ENCODE measurements around the gene SDK1.
A peak's percentile ranks its signal among the peaks of the same experiment; 100 is the strongest.
"Not testable (repeated sequence)": the region's sequence is repeated elsewhere in the genome, so short reads cannot be mapped to it uniquely, and the experiment has no call there.

SDK1 gene

DNA sequence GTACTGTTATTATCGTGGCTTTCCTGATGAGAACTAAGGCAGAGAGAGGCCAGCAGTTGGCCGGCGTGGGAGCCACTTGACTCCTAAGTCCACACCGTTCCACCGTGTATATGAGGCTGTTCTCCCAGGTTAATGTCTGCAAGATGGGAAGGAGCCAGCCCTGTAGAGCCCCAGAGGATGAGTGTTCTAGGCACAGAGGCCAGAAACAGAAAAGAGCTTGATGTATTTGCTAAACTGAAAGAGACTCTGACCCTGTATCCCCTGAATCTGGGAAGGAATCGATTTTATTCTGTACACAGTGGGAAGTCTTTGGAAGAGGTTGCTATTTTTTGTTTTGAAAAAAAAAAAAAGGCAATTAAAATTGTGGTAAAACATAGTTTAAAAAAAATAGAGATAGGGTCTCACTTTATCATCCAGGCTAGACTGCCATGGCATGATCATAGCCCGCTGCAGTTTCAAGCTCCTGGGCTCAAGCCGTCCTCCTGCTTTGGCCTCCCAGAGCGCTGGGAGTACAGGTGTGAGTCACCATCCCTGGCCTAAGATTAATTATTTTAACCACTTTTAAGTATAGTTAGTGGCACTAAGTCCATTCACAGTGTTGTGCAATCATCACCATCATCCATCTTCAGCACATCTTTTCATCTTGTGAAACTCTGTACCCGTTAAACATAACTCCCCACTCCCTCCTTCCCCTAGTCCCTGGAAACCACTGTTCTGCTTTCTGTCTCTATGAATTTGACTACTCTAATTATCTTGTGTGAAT is 348.8 kb downstream of the SDK1 start:
- no peak for DNase-seq (ENCODE audit: low read depth in 3 of 3)

DNA sequence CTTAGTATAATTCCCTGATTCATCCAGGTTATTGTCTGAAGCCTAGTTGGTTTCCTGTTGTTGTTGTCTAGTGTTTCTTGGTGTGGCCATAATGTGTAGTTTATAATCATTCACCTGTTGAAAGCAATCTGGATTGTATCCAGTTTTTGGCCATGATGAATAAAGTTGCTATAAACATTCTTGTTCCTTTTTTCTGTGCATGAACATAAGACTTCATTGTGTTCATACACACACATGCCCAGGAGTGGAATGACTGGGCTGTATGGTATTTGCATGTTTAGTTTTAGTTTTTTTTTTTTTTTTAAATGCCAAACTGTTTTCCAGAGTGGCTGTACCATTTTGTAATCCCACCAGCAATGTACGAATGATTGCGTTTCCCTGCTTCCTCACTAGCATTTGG is 349.8 kb downstream of the SDK1 start:
- no peak for DNase-seq (ENCODE audit: low read depth in 3 of 3)

DNA sequence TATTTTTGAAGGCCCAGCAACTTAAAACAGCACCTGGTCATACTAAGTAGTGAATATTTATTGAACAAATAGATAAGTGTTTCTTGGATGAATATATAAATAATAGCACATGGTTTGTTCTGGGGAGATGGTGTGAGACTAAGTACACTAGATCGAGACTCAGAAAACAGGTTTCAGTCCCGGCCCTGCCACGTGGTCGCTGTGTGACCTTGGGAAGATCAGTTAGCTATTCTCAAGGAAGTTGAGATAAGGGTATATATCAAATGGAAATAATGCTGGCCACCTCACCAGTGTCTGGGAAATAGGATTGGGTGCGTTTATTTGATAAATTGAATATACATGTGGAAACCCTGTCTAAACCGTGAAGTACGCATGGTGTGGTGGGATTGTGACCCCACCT is 354.6 kb downstream of the SDK1 start:
- no peak for DNase-seq (ENCODE audit: low read depth in 3 of 3)

DNA sequence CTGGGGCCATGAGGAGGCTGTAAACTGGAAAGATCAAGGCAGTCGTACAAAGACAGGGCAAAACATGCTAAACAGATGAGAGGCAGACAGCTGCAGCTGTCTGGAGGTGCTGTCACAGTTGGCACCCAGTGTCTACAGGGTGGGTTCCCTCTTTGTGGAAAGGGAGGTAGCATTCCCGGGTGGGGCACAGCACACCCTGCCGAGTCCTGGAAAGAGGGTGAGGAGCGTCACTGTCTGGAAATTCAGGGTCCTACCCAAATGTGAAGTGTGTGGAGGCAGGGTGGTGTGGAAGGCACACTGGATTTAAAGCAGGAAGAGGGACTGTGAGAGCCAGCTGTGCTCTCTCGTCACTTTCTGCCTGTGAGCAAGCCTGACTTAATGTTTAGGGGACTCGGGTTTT is 356.2 kb downstream of the SDK1 start:
- no peak for DNase-seq (ENCODE audit: low read depth in 3 of 3)

DNA sequence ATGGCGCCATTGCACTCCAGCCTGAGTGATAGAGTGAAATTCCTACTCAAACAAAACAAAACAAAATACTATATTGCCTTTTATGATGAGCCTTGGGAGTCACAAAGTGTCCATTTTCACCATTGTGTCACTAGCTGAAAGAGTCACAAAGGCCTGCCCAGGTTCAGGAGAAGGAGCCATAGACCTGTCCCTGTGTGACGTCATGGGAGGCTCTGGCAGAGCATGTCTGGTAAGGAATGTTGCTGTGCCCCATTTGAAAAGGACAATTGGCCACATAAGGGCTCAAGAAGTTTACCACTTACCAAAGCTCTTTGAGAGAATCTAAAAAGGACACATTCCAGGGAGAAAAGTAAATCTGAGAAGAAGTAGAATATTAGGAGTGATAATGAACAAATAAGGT is 367.7 kb downstream of the SDK1 start:
- no peak for DNase-seq (ENCODE audit: low read depth in 3 of 3)

DNA sequence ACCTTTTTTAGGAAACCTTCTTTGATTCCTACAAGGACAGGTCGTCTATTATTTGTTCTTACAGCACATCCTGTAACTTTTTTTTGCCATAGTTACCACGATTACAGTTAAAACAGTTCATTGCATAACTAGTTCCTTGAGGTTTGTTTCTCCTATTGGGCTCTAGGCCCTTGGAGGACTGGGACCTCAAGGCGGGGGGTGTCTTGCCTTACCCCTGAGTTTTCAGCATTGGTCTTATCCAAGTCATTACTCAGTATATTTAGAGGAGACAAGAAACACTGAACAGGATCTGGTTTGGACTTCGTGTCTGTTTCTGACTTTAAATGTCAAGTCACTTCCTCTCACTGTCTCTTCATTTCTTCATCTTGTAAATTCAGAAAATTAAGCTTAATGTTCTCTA is 369.8 kb downstream of the SDK1 start:
- DNase-seq (ENCODE audit: low read depth in 3 of 3): no peak

DNA sequence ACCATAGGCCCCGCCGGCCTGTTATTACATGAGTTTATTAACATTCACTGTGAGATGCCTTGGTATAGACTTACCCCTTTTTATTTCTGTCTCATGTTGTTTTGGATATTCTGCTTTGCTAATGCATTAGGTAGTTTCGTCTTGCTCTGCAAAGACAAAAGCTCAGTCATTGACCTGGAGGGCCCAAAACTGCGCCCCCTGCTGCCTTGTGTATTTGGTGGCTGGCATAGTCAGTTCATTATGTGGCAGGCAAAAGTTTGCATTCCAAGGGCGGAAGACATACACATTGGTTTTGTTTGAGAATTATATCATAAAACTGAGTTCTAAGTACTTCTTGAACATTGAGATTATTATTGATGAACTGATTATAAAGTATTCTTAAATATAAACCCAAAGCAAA is 372.5 kb downstream of the SDK1 start:
- DNase-seq (ENCODE audit: low read depth in 3 of 3): peak; percentile 14 to 21 (median 19)

DNA sequence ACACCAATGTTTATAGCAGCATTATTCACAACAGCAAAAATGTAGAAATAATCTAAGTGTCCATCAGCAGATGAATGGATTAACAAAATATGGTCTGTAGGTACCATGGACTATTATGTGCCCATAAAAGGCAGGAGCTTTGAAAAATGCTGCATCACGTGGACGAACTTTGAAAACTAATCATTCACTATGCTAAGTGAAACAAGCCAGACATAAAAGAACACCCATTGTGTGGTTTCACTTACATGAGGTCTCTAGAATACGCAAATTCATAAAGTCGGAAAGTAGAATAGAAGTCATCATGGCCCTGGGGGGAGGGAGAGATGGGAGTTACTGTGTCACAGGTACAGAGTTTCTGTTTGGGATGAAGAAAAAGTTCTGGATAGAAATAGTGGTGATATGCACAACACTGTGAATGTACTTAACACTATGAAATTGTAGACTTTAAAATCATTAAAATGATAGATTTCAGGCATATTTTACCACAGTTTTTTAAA is 377.3 kb downstream of the SDK1 start:
- DNase-seq (ENCODE audit: low read depth in 3 of 3): no peak

DNA sequence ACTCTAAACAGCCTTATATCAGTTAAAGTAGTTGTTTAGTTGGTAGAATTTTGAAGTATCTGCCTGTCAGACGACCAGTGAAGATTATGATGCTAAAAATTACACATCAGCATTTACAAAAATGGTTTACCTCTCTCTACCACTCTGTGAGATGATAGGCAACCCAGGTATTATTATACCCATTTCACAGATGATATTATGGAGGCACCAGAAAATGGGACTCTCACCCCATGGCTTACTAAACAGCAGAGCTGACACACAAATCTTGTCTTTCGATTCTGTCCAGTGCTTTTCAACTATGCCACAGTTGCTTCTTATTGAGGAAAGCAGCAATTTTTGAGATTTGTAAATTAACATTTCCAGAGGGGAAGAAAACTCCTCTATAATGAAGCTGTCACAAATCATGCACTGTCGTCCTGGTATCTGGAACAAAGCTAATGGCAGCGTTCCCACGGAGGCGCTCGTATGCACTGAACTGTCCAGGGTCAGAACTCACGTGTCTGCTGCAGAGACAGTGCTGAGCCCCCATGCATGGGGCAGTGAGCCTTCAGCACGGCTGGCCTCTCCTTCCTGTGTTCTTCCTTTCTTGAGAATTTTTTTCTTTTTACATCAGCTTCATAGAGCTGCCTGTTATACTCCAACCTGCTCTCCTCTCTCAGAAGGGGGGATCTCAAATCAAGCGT is 381.1 kb downstream of the SDK1 start:
- no peak for DNase-seq (ENCODE audit: low read depth in 3 of 3)

DNA sequence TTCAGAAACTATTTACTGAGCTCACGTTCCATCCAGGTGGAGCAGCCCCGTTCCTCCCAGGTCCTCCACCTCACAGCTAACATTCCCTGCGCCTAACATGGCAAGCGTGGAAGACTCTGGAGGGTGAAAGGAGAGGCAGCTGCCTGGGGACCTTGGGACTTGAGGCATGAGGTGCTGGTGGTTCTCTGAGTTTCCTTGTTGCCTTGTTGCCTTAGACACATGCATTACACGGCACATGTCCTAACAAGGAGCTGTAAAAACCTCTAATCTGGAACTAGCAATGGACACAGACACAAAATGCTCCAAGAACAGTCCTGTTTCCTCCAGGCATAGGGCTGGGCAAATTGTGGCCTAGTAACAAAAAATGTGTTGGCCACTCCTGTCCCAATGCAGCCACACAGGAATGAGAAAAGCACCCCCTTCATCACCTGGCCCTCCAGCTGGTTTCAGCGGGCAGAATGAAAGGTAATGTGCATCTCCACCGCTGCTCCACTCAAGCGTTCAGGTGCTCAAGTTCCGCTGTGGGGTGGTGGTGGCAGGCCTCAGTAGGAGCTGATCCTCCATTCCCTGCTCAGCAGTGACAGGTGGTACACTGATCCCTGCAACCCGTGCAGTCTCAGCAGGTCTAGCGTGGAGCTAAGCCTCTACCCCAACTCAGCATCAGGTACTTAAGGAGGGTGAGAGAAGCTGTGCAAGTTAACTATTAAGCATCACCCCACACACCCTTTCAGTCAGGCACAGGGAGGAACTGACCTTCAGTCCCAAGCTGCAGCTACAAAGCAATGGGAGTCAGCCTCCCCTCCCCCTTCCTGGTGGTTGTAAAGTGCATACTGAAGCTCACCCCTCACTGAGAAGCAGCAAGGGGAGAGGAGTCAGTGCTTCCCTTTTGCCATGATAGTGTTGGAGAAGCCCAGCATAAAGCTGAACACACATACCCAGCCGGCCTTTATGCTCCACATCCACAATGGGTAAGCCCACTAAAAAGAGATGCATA is 382.8 kb downstream of the SDK1 start:
- no peak for DNase-seq (ENCODE audit: low read depth in 3 of 3)

DNA sequence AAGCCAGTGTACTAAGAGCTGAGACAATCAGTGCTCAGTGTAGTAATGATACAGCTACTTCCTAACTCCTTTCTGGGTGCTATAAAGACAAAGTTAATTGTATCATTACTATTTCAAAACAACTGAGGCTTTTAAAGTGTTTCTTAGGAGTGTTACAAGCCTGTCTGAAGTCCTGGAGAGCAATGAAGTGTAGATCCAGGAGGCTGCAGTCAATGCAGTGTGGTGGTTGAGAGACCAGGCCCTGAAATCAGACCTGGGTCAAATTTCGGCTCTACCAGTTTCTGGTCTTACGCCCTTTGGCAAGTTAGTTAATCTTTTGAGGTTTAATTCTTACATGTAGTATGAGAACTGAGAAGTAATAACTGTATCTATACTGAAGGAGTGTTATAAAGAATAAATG is 387.0 kb downstream of the SDK1 start:
- no peak for DNase-seq (ENCODE audit: low read depth in 3 of 3)

DNA sequence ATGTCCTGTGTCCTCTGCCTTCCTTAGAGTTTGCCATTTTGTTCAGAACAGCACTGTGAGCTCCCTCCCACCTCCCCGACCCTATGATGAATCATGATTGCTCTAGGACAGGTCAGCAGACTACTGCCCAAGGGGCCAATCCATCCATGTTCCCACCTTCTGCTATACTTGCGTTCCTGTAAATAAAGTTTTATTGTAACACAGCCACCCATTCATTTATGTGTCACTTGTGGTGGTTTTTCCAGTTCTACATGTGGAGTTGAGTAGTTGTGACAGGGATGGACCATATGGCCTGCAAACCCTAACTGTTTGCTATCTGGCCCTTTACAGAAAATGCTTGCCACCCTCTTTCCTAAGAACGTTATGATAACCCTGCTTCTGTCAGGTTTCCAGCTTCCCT is 387.8 kb downstream of the SDK1 start:
- no peak for DNase-seq (ENCODE audit: low read depth in 3 of 3)

DNA sequence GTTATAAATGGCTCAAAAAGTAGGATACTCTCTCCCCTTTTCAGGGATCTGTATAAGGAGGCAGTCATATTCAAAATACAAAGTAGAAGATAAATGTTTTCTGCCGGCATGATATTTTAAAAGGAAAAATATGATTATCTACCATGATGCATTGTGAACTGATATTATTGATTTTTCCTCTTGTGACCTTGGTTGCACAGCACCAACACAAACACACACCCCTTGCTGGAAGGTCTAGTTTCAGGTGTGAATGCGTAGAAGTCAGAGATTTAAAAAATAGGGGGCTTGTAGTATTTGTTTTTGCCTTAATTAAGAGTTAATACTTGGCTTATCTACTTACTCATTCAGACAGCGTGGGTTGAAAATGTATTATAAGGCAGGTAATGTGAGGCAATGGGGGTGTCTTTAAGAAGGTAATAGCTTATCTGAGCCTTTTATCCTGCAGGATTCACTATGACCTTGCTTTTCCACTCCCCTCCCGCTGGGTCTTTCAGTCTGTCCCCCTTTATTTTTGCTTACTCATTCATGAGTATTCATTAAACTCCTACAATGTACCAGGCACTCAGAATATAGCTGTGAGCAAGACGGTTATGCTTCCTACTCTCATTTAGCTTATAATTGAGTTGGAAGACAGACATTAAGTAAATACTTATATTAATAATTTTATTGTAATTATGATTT is 390.6 kb downstream of the SDK1 start:
- DNase-seq (ENCODE audit: low read depth in 3 of 3): no peak

DNA sequence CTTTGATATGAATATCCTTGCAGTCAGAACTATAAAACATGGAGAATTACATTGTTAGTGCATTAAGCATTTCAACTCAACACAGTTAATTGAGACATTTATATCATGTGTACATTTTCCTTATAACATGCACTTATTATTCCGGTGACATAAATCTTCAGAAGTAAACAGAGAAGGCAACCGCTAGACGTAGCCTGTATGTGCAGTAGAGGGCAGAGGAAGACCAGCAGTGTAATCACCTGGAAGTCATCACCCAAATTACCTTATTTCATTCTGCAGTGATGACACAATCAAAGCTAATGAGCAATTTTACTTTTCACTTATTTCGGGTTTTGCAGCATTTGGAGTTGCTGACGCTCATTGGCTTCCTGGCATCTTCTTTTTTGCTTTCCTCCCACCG is 394.6 kb downstream of the SDK1 start:
- DNase-seq (ENCODE audit: low read depth in 3 of 3): no peak

DNA sequence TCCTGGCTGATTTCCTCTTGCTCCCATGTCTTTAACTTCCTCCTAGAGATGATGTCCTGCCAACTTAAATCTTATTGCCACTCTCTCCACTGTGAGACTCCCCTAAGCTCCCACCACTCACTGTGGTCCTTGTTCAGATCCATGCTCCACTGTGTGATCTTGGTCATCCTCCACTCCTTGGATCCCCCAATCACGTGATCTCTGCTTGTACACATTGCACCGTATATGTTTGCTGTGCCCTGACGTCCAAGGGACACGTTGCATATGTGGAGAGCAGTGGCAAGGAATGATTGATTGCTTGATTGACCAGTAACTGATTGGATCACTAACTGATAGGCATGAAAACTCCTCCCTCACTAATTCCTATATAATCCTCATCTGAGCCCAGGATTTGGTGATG is 395.1 kb downstream of the SDK1 start:
- no peak for DNase-seq (ENCODE audit: low read depth in 3 of 3)

DNA sequence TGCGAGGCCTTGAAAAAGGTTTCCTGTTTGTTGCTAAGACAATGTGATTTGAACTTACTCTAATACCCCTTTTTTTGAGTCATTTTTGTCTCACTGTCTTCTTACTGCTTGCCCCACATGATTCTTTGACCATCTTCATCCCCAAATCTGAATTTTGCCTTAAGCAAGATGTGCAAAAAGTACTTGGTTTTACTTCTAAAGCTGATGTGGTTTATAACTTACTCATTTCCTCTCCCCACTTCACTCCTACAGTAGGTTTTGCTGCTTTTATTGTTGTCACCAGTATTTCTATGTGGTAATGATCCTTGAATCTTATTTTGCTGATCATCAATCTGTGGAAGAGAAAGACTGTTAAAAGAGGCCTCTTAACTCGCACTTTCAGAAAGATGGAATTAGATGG is 396.4 kb downstream of the SDK1 start:
- no peak for DNase-seq (ENCODE audit: low read depth in 3 of 3)

DNA sequence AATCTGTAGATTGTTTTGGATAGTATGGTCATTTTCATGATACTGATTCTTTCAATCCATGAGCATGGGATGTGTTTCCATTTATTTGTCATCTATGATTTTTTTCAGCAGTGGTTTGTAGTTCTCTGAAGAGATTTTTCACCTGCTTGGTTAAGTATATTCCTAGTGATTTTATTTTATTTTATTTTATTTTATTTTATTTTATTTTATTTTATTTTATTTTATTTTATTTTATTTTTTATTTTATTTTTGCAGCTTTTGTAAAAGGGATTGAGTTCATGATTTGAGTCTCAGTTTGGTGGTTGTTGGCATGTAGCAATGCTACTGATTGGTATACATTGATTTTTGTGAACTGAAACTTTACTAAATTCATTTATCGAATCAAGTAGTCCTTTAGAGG is 404.2 kb downstream of the SDK1 start:
- DNase-seq (ENCODE audit: low read depth in 3 of 3): no peak

DNA sequence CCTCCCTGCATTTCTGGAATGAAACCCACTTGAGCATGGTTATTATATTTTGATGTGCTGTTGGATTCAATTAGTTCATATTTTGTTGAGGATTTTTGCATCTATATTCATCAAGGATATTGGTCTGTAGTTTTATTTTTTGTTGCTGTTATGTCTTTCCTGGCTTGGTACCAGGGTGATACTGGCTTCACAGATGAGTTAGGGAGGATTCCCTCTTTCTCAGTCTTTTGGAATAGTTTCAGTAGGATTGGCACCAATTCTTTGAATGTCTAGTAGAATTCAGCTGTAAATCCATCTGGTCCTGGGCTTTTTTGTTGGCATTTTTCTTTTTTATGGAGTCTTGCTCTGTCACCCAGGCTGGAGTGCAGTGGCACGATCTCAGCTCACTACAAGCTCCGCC is 405.0 kb downstream of the SDK1 start:
- not testable (repeated sequence) for DNase-seq (ENCODE audit: low read depth in 3 of 3)

DNA sequence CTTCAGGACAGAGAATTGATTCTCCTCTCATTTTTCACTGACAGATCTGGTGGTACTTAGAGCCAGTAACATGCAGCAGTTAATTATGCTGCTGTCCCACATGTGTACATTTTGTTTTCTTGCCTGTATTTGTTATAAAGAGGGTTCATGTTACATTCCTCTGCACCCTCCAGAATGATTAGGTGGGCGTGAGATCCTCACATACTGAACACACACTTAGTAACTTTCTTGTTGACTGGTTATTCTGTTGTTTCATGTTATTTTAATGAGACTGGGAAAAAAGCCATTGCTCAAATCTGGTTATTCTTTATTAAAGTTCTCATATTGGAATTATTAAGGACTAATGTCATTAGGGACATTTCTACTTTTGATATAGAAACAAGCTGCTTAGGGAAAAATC is 409.1 kb downstream of the SDK1 start:
- no peak for DNase-seq (ENCODE audit: low read depth in 3 of 3)

DNA sequence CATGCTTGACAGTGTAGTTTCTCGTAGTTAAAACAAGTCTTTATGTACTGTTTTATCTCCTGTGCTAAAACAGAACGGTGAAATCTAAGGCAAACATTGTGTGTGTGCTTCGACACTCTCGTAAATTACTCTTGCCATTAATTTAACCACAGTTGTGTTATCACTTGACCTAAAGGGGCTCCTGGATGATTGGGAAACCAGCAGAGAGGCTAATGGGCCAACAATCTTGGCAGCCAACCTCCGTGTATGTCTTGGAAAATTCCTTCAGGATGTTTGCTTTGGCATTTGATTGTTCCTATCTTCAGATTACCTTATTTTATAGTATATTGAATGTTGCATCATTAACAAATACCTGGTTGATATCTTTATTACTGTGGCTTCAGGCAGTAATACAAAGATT is 409.5 kb downstream of the SDK1 start:
- no peak for DNase-seq (ENCODE audit: low read depth in 3 of 3)

DNA sequence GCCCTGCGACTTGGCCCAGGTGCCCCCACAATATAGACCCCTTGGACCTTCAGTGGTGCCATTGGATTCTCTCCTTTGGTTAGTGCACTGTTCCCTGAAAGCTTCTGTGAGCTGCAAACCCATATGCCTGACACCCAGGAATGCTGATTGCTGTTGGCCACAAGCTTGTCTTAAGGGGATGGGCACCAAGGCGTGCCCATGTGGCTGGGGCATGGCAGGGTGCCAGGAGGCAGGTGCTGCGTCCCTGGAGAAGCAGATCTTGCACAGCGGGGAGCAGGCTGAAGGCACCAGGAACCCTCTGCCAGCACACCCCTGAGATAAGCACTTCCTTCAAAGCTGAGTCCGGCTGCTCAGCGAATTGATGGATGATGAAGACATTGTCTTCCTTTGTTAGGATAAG is 411.8 kb downstream of the SDK1 start:
- DNase-seq (ENCODE audit: low read depth in 3 of 3): no peak

DNA sequence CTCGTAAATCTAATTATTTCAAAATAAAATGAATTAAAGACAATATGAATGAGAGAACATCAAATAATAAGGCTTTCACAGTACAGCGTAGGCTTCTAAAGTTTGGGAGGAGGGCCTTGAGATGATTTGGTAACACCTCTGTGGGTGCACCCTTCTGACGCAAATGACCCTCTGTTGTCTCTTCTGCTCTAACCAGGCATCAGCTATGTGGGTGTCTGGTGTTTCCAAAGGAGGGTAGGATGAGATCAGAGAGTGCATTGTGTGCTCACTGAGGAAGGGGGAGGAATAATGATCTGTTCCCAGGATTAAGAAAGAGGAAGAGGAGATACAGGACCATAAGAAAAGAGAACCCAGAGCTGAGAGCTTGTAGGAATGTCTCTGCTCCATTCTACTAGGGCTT is 420.4 kb downstream of the SDK1 start:
- DNase-seq (ENCODE audit: low read depth in 3 of 3): no peak
